Bone marrow (tissue), 2 donors: ENCODE data around the gene C16orf96.
A peak's percentile ranks its signal among the peaks of the same experiment; 100 is the strongest.

Source experiments
- DNase-seq, 2 donors: peaks; one replicate each; lab custom pipeline; 2025; lab: John Stamatoyannopoulos, UW

C16orf96 gene

DNA sequence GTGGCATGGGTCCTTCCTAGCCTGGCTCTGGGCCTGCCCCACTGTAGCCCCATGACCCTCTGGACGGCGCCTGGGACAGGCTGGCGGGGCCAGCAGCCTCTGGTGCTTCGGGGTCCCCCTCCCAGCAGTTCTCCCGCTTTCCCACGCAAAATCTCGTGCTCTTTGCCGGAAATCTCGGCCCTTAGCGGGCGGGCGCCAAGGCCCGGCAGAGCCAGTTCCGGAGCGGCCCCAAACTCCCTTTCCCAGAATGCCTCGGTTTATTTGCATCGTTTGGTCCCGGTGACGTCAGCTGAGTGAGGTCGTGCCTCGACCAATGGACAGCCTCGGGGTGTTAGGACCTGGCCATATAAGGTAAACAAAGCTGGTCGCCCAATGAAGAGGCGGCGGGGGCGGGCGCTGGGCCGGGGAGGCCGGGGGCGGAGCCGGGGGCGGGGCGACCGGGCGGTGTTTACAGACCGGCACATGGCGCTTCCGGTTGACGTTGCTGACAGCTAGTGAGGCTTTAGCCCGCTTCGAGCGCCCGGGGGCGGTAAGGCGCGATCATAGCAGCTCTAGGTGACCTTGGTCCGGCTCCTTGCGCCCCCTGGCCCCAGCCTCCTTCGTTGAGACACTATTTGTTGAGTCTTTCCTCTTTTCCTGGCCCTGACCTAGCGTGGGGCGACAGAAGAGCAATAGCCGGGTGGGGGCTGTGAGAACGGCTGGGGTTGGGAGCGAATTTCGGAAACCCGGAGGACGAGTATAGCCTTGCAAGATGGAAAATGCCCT is 60.1 kb downstream of the C16orf96 start:
- peak; percentile 89 to 98 for DNase-seq

DNA sequence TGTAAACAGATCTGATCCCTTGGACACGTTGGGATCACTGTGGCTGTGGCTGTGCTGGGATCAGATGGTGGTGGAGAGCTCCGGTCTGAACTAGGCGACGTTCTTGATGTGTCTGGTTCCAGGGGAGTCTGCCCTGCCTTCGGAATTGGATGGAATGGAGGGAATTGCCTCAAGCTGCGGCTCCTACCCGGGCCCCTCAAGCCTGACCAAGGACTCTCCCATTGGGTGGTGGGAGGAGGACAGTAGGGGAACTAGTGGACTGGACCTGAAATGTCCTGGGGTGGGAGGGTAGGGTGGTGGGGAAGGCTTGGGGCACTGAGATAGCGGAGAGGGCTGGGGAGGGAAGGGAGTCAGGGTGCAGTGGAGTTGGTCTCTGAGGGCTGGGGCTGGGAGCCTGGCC is 61.7 kb downstream of the C16orf96 start:
- no peak for DNase-seq

DNA sequence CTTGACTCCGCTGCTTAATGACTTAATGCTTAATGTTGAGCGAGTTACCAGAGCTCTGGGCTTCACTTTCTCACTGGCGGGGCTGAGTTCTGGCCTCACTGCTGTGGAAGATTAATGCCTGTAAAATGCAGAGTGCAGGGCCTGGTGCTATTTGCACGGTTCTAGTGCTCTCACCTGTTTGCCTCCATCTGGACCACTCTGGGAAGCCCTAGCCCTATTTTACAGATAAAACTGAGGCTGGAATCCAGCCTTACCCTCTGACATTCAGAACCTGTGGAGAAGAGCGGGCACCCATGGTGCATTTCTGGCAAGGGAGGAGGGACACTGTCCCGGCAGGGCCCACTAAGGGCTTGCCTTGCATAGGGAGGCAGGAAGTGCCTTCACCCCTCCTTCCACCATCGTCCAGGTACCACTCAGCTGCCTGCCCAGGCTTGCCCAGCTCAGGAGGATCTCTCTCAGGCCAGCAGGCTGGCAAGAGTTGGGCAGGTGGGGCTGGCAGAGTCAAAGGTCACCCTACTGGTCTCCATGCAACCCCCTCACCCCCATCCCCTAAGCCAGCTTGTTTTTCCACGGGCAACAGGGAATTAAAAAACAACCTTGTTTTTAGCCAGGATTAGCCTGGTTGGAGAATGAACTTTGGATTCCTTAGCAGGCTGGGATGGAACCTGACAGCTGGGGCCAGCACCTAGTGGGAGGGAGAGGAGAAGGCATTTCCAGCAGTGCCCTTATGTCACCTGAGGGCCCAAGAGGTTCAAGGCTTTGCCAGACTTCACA is 62.7 kb downstream of the C16orf96 start:
- DNase-seq: no peak

DNA sequence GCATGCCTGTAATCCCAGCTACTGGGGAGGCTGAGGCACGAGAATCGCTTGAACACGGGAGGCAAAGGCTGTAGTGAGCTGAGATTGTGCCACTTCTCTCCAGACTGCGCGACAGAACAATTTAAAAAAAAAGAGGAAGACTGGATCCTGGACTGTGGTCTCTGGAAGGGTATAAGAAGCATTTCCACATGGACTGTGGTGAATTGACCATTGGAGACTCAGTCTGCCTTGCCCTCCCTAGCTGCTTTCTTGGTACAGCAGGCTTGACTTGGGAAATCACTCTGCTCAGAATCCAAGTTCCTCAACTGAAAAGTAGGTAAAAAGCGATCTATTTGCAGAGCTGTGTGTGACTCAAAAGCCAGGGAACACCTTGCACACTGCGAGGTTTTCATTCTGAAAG is 67.5 kb downstream of the C16orf96 start:
- DNase-seq: no peak

DNA sequence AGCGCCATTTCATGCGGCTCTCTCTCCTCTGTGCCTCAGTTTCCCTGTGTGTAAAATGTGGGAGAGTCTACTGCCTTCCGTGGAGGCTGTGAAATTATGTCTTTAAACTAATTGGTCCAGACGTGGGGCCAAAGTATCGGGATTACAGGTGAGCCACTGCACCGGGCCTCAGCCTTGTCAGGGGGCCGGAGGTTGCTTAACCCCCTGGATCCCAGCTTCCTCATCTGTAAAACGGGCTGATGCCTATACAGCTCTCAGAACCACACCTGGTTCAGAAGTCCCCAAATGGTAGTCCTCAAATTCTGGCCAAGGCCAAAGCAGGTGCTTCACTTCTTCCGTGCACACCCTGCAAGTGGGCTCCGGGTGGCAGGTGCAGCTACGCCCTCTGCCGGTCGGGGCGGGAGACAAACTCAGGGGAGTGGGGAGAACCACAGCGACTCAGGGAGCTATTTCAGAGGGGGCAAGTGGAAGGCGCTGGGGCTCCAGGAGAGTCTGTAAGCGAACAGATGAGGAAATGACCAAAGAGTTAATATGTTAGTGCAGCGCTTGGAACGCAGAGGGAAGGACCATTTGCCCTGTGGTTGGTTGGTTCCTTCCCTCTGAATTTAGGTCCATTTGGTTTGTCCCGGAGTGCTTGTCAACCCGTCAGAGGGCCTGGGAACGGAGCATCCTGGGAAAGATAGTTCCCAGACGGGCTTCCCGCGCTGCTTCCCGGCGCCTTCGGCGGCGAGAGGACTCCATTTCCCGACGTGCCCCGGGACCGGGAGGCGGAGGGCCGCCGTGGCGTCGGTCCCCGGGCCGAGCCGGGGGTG is 68.1 kb downstream of the C16orf96 start, which contains the start of gene MGRN1:
MGRN1 (plus strand) TSS at position 812 of the 812 bp plus-strand sequence. CDS start 135 bp downstream, outside the sequence.
- peak; percentile 89 to 96 for DNase-seq

DNA sequence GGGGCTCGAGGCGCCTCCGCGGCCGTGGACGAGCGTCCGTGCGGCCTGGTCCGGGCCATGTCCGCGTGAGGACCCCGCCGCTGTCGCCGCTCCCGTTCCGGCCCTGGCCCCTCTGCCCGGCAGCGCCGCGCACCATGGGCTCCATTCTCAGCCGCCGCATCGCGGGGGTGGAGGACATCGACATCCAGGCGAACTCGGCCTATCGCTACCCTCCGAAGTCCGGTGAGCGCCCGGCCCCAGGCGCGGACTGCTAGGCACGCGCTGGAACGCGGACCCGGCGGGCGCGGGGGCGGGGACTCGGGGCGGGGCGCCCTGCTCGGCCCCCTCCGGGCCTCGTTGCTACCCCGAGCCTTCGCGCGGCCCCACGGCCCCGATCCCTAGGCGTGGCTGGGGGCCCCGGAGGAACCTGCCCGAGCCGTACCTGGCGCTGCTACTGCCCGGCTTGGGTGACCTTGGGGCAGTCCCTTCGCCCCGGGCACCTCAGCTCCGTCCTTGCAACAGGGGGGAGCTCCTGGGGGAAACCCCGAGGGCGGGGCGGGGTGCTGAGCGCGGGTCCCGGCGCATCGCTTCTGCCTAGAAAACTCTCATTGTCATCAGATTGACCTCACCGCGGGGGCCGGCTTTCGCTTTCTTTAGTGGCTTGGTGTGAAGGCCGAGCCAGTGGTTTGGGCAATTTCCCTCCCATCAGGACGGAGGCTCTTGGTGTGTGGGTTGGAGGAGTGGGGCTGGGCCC is 68.9 kb downstream of the C16orf96 start:
- peak in 1 of 2 donors; percentile 73 for DNase-seq

DNA sequence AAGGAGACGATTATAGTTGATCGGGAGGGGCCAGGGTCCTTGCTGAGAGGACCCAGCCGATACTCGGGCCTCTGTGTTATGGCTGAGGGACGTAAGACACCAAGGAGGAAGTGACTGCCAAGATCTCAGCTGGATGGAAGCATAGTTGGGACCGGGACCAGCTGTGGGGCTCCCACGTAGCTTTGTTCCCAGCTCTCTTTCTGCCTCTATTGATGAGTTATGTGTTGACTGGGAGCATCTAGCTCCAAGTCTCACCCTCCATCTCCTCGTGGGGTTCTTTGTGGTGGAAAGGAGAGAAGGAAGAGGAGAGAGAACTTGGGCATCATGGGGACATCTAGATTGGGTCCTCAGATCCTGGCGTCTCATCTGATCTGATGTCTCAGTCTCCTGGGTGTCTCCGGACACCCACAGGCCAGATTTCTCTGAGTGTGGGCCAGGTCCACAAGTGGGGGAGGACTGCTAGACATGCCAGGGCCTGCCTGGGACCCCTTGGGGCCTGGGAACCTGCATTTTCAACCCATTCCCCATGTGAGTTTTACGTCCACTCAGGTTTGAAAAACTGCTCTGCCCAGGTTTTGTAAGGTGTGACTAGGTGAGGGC is 69.5 kb downstream of the C16orf96 start:
- DNase-seq: no peak

DNA sequence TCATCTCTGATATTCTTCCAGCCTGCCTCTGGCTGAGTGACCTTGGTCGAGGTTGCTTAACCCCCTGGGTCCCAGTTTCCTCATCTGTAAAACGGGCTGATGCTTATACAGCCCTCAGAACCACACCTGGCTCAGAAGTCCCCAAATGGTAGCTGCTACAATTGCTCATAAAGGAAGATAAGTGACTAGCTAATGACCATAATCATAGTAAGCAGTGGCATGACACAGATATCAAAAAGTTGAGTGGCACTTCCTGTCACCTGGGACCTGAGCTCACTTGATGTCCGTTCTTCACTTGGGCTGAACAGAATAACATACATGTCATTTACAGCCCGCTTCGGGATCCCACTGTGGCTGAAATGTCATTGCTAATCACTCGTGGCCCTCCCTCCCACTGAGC is 70.3 kb downstream of the C16orf96 start:
- no peak for DNase-seq

DNA sequence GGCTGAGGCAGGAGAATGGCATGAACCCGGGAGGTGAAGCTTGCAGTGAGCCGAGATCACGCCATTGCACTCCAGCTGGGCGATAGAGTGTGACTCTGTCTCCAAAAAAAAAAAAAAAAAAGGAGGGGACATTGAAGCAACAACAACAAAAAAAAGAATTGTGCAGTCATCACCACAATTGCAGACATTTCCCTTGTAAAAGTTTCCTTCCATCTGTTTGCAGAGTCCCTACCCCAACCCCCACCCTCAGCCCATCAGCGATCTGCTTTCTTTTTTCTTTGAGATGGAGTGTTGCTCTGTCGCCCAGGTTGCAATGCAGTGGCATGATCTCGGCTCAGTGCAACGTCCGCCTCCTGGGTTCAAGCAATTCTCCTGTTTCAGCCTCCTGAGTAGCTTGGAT is 72.1 kb downstream of the C16orf96 start:
- DNase-seq: no peak

DNA sequence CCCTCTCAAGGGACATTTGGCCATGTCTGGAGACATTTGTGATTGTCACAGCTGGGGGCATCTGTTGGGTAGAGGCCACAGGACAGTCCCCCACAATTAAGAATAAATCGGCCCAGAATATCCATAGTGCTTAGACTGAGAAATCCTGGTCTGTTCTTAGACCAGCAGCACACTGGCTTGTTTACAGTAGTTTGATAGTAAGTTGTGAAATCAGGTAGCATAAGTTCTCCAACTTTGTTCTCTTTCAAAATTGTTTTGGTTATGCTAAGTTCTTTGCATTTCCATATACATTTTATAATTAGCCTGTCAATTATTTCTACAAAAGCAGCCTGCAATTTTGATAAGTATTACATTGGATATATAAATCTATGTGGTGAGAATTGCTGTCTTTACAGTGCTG is 75.3 kb downstream of the C16orf96 start:
- no peak for DNase-seq

DNA sequence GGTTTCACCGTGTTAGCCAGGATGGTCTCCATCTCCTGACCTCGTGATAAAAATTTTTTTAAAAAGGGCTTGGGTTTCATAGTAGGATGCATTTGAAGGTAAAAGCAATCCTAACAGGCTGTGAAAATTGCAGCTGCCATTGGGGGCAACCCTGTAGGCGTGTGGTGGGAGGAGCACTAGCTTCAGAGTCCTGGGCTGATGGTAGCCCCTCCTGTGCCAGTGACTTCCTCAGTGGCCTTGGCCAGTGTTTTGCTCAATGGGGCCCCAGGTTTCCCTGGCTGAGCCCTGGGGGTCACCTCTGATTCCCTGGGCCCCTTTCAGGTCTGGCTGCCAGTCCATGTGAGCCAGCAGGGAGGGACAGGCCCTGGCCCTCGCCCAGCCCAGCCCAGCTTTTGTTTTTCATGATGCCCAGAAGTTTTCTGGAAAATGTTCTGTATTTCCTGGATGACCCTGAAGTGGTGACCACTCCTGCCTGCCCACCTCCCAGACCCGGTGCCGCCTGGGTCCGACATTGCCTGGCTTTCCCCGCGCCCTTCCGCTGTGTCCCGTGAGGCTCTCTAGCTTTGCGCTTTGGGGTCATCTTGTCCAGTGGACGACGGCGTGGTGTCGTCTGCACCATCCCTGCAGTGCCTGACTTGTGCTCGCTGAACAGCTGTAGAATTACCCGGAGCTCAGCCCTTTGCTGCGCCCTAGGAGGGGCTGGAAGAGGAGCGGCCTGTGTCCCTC is 77.9 kb downstream of the C16orf96 start:
- no peak for DNase-seq

DNA sequence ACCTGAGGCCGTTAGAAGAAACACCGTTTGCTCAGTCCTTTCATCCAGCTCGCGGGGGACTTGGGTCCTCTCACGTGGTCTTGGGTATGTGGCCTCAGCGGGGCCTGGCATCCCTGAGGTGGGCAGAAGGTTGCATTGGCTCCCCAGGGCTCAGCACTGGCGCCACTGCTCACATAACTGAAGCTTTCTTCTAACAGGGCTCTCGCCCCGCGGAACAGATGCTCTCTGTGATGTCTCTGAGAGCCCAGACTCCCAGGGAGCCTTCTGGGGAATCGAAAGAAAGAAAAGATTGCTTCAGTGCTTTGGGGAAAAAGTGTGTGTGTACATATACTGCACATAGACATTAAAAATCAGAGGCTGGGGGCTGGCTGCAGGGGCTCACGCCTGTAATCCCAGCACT is 78.6 kb downstream of the C16orf96 start:
- no peak for DNase-seq

DNA sequence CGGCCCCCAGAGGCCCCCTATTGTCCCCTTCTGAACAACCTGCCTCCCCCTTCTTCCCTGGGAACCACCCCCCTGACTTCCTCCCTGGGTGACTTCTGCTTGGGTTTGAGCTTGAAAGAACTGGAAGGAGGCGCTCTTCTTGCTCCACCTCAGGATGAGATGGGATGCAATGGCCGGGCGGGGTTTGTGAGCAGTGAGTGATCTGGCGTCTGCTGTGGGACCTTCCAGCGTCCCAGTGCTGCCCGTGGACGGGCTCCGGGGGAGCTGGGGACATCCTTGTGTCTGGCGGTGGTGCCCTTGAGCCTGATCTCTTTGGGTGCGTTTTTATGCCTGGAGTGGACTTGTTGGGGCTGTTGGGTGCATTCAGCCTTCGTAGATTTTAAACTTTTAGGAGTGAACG is 80.1 kb downstream of the C16orf96 start:
- no peak for DNase-seq

DNA sequence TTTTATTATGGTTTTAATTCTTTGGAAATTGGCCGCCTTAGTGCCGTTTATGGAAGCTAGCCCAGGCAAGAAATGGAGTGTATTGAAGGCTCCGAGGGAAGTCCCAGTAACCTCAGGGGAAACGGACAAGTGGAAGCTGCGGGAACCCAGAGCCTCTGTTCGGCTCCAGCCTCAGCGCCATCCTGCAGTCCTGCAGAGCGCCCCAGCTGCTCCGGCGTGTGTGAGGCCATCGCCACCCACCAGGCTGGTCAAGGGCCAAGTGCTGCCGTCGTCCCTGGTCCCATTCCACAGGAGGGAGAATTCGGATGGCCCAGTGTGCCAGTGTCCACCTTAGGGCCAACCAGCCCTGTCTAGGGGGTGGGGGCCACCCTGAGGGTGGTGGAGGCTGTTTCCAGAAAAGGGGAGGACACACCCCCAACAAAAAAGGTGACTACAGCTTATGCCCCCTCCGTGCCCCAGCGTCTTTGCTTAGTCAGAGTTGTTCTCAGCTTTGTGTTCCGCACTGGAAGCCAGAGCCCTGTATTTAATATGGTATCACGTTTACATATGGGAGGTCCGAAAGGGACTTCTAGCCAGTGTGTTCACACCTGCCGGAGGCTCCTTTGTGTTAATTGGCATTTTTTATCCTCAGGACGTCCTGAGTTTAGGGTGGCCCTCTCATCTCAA is 81.5 kb downstream of the C16orf96 start:
- no peak for DNase-seq

DNA sequence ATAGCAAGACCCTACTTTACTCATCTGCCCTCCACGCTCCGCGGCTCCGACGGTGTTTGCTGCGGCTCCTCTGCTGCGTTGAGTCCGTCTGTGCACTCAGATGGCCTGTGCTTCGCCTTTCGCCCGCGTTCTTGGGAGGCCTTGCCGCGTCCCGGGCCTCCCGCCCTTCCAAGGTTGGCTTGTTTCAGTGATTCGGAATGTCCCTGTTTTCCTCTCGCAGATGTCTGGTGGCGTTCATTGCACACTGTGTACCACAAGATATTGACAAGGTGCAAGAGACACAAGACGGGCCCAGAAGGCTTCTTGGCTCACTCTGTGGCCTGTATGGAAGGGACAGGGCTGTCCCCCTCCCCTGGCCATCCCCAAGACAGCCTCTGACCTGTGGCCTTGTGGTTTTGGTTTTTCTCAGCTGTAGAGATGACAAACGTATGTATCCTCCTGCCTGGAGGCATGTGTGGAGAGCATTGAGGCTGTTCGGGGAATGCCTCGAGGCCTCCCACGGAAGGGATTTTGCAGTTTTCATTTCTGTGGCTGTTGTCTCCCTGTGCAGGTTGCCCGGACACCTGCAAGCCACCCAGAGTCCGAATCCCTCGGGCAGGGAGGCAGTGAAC is 83.9 kb downstream of the C16orf96 start:
- DNase-seq: no peak

DNA sequence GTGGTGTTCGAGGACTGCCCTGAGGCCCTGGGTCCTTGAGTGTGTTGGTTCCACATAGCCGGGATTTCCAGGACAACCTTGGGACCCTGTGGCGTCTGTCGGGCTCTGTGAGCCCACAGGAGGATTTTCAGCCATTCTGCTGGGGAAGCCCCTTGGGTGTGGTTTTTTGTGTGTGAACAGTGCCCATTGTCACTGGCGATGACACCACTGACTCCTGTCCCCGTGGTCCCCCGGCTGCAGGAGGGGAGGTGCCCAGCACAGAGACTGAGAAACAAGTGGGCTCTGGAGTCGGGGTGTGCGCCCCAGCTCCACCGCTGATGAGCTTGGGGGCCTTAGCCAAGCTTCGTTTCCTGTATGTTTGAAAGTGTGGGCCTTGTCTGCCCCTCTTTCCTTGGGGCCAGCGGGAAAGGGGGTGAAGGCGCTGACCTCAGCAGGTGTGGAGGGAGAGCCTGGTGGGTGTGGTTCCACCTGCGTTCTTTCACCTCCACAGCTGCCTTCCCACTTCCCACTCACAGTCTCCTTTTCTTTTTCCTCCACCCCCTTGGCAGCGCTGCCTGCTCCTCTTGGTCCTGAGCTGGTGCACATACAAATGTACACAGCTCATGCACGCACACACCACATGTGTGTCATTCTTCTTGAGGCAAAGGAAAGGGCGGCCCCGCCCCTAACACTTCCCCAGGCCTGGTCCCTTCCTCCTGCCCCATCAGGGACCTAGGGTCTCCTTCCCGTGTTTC is 84.6 kb downstream of the C16orf96 start:
- DNase-seq: no peak

DNA sequence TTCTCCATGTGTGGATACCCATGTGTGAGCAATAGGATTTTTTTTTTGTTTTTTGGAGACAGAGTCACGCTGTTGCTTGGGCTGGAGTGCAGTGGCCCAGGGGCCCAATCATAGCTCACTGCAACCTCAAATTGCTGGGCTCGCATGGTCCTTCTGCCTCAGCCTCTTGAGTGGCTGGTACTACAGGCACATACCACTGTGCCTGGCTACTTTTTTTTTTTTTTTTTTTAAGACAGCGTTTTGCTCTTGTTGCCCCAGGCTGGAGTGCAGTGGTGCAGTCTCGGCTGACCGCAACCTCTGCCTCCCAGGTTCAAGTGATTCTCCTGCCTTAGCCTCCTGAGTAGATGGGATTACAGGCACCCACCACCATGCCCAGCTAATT is 85.2 kb downstream of the C16orf96 start:
- DNase-seq: no peak

DNA sequence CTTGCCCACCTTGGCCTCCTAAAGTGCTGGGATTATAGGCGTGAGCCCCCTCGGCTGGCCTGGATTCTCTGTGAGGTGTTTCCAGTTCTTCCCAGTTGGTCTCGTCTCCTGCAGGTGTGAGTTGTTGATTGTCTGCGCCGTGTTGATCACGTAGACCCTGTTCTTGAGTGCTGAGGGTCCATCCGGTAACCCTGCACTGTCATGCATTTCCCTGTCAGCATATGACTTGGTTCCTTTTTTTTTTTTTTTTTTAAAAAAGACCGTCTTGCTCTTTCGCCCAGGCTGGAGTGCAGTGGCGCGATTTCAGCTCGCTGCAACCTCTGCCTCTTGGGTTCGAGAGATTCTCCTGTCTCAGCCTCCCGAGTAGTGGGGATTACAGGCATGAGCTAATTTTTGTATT is 85.8 kb downstream of the C16orf96 start:
- DNase-seq: peak in 1 of 2 donors; percentile 26
